ENCODE results near the gene GTF3C1.

DNA sequence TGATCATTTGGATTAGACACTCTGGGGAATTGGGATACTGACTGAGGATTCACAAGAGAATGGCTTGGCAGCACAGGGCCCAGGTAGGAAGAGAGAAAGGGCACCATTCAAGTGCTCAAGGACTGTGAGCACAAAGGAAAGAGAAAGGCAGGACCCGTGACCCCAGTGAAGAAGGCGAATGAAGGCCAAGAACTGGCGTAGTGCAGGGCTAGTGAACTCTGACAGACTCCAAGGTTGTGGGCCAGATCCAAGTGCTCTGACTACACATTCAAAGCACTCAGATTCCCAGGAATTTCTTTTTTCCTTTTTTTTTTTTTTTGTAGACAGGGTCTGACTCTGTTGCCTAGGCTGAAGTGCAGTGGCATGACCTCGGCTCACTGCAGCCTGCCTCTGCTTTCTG lies 5.0 kb downstream of the GTF3C1 start:
- TF ChIP-seq, protein P1, sequence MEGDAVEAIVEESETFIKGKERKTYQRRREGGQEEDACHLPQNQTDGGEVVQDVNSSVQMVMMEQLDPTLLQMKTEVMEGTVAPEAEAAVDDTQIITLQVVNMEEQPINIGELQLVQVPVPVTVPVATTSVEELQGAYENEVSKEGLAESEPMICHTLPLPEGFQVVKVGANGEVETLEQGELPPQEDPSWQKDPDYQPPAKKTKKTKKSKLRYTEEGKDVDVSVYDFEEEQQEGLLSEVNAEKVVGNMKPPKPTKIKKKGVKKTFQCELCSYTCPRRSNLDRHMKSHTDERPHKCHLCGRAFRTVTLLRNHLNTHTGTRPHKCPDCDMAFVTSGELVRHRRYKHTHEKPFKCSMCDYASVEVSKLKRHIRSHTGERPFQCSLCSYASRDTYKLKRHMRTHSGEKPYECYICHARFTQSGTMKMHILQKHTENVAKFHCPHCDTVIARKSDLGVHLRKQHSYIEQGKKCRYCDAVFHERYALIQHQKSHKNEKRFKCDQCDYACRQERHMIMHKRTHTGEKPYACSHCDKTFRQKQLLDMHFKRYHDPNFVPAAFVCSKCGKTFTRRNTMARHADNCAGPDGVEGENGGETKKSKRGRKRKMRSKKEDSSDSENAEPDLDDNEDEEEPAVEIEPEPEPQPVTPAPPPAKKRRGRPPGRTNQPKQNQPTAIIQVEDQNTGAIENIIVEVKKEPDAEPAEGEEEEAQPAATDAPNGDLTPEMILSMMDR (IDR thresholded peaks at IDR 0.05): no peak
- no peak for TF ChIP-seq ZFX (IDR thresholded peaks at IDR 0.05; ENCODE audit: borderline replicate concordance)

Data from 22Rv1 (cell line).